ENCODE results near the gene HEPN1.
"Not testable (repeated sequence)": the region's sequence is repeated elsewhere in the genome, so short reads cannot be mapped to it uniquely, and the experiment has no call there.

Gene HEPN1

GRCh38 chr11:124944565-124944964, 25.5 kb downstream of the HEPN1 start:
- FAIRE-seq, result no peak

GRCh38 chr11:124945826-124946225, 26.8 kb downstream of the HEPN1 start:
- no peak for FAIRE-seq

DNA sequence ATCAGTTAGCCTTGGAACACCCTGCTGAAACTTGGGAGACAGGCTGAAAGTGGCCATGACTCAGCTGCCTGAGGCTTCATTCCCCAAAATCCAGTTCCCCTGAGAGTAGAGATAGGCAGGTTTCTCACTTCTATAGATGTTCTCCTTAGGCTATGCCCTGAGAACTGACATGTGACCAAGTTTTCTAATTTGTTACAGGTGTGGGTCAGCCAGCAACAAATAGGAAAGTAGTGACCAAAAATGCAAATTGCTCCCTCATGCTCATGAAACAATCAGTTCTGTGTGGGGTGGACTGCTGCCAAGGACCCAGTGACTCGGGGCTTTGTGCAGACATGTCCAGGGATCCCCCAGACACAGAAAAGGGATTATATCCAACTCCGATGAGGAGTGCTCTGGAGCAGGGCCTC, 27.7 kb downstream of the HEPN1 start:
- FAIRE-seq, result no peak

DNA sequence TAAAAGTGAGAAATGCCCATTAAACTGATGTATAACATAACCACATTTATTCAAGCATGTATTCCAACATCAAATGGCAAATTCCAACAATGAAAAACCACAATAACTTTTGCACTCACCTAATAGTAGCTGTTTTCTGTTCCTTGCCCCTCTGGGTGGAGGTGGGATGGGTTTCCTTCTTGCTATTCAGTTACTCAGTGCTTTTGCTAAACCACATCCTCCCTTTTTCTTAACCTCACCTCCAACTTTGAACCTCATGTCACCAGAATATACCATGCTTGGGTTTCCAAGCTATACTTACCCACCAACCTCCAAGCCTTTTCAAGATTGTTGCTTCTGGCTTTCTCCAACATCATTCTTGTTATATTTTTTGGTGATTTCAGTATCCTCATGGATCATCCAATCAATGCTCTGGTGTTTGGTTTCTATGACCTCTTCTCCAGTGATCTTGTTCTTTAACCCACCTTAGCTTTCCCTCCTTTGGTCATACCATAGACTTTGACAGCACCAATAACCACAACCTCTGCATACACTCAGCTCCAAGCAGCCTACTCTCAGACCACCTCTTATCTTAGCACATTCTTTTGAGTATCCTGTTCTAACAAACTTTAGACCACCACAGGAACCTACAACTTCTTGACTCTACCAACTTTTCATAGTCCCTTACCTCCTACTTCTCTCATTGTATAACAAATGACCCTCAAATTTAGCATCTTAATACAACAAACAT, 31.7 kb downstream of the HEPN1 start:
- FAIRE-seq, result no peak

GRCh38 chr11:124951341-124951740, 32.3 kb downstream of the HEPN1 start:
- FAIRE-seq, result no peak

- FAIRE-seq, result peak; percentile 14
Observed at GRCh38 chr11:124953753-124954589, 34.9 kb downstream of the HEPN1 start, which contains the start of gene CCDC15. CCDC15 (plus strand) TSS chr11:124954202; CDS start chr11:124954733, 531 bp downstream.

GRCh38 chr11:124954590-124954955, 35.5 kb downstream of the HEPN1 start:
- FAIRE-seq, result no peak

- no peak for FAIRE-seq
Observed at GRCh38 chr11:124955035-124955434, 36.0 kb downstream of the HEPN1 start.

GRCh38 chr11:124961972-124962609, 43.0 kb downstream of the HEPN1 start:
- peak; percentile 14 for FAIRE-seq

DNA sequence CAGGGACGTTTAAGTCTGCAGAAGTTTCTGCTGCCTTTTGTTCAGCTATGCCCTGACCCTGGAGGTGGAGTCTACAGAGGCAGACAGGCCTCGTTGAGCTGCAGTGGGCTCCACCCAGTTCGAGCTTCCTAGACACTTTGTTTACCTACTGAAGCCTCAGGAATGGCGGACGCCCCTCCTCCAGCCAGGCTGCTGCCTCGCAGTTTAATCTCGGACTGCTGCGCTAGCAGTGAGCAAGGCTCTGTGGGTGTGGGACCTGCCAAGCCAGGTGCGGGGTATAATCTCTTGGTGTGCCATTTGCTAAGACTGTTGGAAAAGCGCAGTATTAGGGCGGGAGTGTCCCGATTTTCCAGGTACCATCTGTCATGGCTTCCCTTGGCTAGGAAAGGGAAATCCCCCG, 49.1 kb downstream of the HEPN1 start:
- not testable (repeated sequence) for FAIRE-seq
